ENCODE results near the gene LRBA.

Gene LRBA

GRCh38 chr4:151004222-151004621 is 10.9 kb downstream of the LRBA start:
- Histone ChIP-seq H3K79me2 (ENCODE audit: insufficient read depth, low read length) (peaks cover 63% of the 10 kb centered on the region), H3K27me3 (ENCODE audit: insufficient read depth, low read length) (no peaks in the 10 kb centered on the region), H3K9me3 (ENCODE audit: low read length) (no peaks in the 10 kb centered on the region), H3K9me2 (ENCODE audit: low read depth, low read length) (no peaks in the 10 kb centered on the region), H3K27ac (ENCODE audit: low read depth, low read length, poor library complexity, severe bottlenecking) (no peak overlapping the region), H3K36me3 (ENCODE audit: insufficient read depth, low read length) (peaks cover 5% of the 10 kb centered on the region), H3K4me1 (ENCODE audit: insufficient read depth, low read length, severe bottlenecking) (peaks cover 14% of the 10 kb centered on the region), H3F3A (ENCODE audit: insufficient read depth, low read length) (no peaks in the 10 kb centered on the region), H4K20me1 (ENCODE audit: insufficient read depth, low read length) (no peaks in the 10 kb centered on the region), H3K4me3 (ENCODE audit: low read depth, low read length, poor library complexity, severe bottlenecking) (no peak overlapping the region), H2AFZ (ENCODE audit: low read length) (no peak overlapping the region), H3K4me2 (ENCODE audit: low read length) (no peak overlapping the region), H3K9ac (ENCODE audit: low read length) (no peak overlapping the region)
- TF ChIP-seq EZH2 (IDR thresholded peaks at IDR 0.05; ENCODE audit: borderline replicate concordance, low read length) (no peak), CTCF (IDR thresholded peaks at IDR 0.05; ENCODE audit: low read length) (no peak)

- H3K4me2 ChIP-seq (ENCODE audit: low read length), result no peak overlapping the region
- TF ChIP-seq EZH2 (IDR thresholded peaks at IDR 0.05; ENCODE audit: borderline replicate concordance, low read length) (no peak), CTCF (IDR thresholded peaks at IDR 0.05; ENCODE audit: low read length) (no peak)
- peaks cover 79% of the 10 kb centered on the region for H3K79me2 ChIP-seq (ENCODE audit: insufficient read depth, low read length)
- no peaks in the 10 kb centered on the region for H3K36me3 ChIP-seq (ENCODE audit: insufficient read depth, low read length)
- H3K4me3 ChIP-seq (ENCODE audit: low read depth, low read length, poor library complexity, severe bottlenecking), result no peak overlapping the region
- H3K27ac ChIP-seq (ENCODE audit: low read depth, low read length, poor library complexity, severe bottlenecking), result no peak overlapping the region
- H4K20me1 ChIP-seq (ENCODE audit: insufficient read depth, low read length), result no peaks in the 10 kb centered on the region
- H3K27me3 ChIP-seq (ENCODE audit: insufficient read depth, low read length), result no peaks in the 10 kb centered on the region
- no peaks in the 10 kb centered on the region for H3K9me3 ChIP-seq (ENCODE audit: low read length)
- peaks cover 22% of the 10 kb centered on the region for H3K4me1 ChIP-seq (ENCODE audit: insufficient read depth, low read length, severe bottlenecking)
- H2AFZ ChIP-seq (ENCODE audit: low read length), result no peak overlapping the region
- H3K9ac ChIP-seq (ENCODE audit: low read length), result no peak overlapping the region
- no peaks in the 10 kb centered on the region for H3K9me2 ChIP-seq (ENCODE audit: low read depth, low read length)
- H3F3A ChIP-seq (ENCODE audit: insufficient read depth, low read length), result no peaks in the 10 kb centered on the region
Measured at GRCh38 chr4:151000747-151001429, 14.2 kb downstream of the LRBA start.

- no peak overlapping the region for H2AFZ ChIP-seq (ENCODE audit: low read length)
- H3K4me3 ChIP-seq (ENCODE audit: low read depth, low read length, poor library complexity, severe bottlenecking), result no peak overlapping the region
- H3K27me3 ChIP-seq (ENCODE audit: insufficient read depth, low read length), result no peaks in the 10 kb centered on the region
- no peaks in the 10 kb centered on the region for H3F3A ChIP-seq (ENCODE audit: insufficient read depth, low read length)
- no peaks in the 10 kb centered on the region for H4K20me1 ChIP-seq (ENCODE audit: insufficient read depth, low read length)
- H3K27ac ChIP-seq (ENCODE audit: low read depth, low read length, poor library complexity, severe bottlenecking), result peak overlapping the region; percentile 58
- H3K9me2 ChIP-seq (ENCODE audit: low read depth, low read length), result no peaks in the 10 kb centered on the region
- H3K9ac ChIP-seq (ENCODE audit: low read length), result no peak overlapping the region
- no peaks in the 10 kb centered on the region for H3K36me3 ChIP-seq (ENCODE audit: insufficient read depth, low read length)
- TF ChIP-seq EZH2 (IDR thresholded peaks at IDR 0.05; ENCODE audit: borderline replicate concordance, low read length) (no peak), CTCF (IDR thresholded peaks at IDR 0.05; ENCODE audit: low read length) (no peak)
- peak overlapping the region; percentile 49 for H3K4me2 ChIP-seq (ENCODE audit: low read length)
- peaks cover 22% of the 10 kb centered on the region for H3K4me1 ChIP-seq (ENCODE audit: insufficient read depth, low read length, severe bottlenecking)
- peaks cover 88% of the 10 kb centered on the region for H3K79me2 ChIP-seq (ENCODE audit: insufficient read depth, low read length)
- H3K9me3 ChIP-seq (ENCODE audit: low read length), result no peaks in the 10 kb centered on the region
Measured at GRCh38 chr4:150999086-150999485, 16.0 kb downstream of the LRBA start.

All from OCI-LY1 (cell line).